ENCODE data around the gene HSPA12A. TPM values are rescaled to one million over a fixed set of nuclear protein-coding genes. Genes with fewer than 3 reads are reported as not detected.

HSPA12A gene
- polyA plus RNA-seq, 2 of the 4 experiments (the other 2 are of a cell fraction): 16.9 to 17.0 TPM

DNA sequence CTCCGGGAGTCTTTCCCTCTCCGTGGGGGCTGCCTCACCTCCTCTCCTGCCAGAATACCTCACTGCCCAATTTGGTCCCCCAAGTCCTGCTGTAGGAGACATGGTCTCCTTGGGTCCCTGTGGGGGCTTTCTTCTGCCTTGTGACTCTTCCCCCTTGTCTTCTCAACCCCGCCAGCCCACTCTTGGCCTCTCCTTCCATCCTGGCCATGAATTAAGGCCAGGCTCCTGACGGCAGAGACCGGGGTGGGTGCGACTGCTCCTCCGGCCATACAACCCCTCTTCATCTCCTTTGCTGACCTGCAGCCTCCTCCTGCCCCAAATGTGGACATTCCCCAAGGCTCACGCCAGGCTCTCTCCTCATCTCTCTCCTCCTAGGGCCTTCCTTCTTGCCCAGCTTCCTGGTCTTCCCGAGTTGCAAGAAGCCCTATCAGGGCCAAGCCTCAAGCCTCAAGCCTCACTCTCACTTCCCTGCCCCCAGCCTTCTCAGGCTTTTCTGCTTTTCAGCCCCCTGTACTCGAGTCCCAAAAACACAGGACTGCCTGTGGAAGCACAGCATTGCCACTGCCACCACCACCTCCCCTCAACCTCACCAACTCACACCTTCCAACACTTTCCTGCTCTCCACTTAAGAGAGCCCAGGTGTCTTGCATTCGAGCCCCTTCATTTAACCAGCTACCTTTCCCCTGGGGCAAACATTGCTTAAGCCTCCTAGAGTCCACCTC, 120.3 kb downstream of the HSPA12A start:
- WGBS (ENCODE audit: missing lambda C conversion rate): 57% methylated on average over 11 of the region's 11 CpGs
- ChIA-PET POLR2A (no interaction called here), CTCF (no interaction called here)
- ATAC-seq (no peak), FAIRE-seq (no peak), DNase-seq (ENCODE audit: low read depth in 1 of 2, low spot score in 1 of 2) (no peak)
- Histone ChIP-seq H3K27ac (no peak overlapping the region), H3K4me1 (no peaks in the 10 kb centered on the region), H3K4me2 (no peak overlapping the region), H3K4me3 (no peak overlapping the region), H3K9me3 (no peaks in the 10 kb centered on the region)
- no peak for TF ChIP-seq HOXA7 (CRISPR knock-in tag; IDR thresholded peaks at IDR 0.05)
- TF ChIP-seq BHLHE40 (IDR thresholded peaks at IDR 0.05; ENCODE audit: low read depth, low read length): no peak
- TF ChIP-seq, protein P1, sequence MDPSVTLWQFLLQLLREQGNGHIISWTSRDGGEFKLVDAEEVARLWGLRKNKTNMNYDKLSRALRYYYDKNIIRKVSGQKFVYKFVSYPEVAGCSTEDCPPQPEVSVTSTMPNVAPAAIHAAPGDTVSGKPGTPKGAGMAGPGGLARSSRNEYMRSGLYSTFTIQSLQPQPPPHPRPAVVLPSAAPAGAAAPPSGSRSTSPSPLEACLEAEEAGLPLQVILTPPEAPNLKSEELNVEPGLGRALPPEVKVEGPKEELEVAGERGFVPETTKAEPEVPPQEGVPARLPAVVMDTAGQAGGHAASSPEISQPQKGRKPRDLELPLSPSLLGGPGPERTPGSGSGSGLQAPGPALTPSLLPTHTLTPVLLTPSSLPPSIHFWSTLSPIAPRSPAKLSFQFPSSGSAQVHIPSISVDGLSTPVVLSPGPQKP (IDR thresholded peaks at IDR 0.05; ENCODE audit: low read depth, low read length): no peak
- TF ChIP-seq RFX5 (IDR thresholded peaks at IDR 0.05): no peak
- TF ChIP-seq TFCP2L1 (CRISPR knock-in tag; IDR thresholded peaks at IDR 0.05): no peak
- no peak for TF ChIP-seq MAZ (IDR thresholded peaks at IDR 0.05; ENCODE audit: borderline replicate concordance, low read depth, low read length)
- no peak for TF ChIP-seq HOXB13 (CRISPR knock-in tag; IDR thresholded peaks at IDR 0.05; ENCODE audit: low read depth)
- TF ChIP-seq, protein P2, sequence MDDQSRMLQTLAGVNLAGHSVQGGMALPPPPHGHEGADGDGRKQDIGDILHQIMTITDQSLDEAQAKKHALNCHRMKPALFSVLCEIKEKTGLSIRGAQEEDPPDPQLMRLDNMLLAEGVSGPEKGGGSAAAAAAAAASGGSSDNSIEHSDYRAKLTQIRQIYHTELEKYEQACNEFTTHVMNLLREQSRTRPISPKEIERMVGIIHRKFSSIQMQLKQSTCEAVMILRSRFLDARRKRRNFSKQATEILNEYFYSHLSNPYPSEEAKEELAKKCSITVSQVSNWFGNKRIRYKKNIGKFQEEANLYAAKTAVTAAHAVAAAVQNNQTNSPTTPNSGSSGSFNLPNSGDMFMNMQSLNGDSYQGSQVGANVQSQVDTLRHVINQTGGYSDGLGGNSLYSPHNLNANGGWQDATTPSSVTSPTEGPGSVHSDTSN (IDR thresholded peaks at IDR 0.05): no peak
- TF ChIP-seq CEBPB (IDR thresholded peaks at IDR 0.05): no peak
- no peak for TF ChIP-seq SREBF2 (IDR thresholded peaks at IDR 0.05)
- TF ChIP-seq RAD21 (conservative IDR thresholded peaks at IDR 0.05 in 1 of 2, IDR thresholded peaks at IDR 0.05 in 1 of 2): no peak

DNA sequence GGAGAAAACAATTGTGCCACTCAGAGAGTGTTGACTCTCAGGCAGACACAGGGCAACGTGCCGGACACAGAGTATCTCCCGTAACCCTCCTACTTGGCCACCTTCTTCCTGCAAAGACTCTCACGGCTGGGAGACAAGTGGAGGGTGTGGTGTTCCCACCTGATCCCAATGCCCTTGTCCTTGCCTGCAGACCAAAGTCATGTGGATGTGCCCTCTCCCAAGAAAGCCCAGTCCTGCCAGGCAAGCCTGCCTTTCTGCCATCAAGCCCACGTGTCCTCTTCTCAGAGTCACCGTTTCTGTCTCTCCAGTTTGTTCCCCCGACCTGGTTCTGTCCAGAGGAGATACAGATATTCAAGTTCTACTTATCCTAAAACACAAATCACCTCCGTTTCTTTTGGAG, 120.9 kb downstream of the HSPA12A start:
- no peak overlapping the region for H3K4me2 ChIP-seq
- FAIRE-seq (no peak), DNase-seq (ENCODE audit: low read depth in 1 of 2, low spot score in 1 of 2) (no peak), ATAC-seq (no peak)
- H3K9me3 ChIP-seq: no peaks in the 10 kb centered on the region
- H3K4me1 ChIP-seq: no peaks in the 10 kb centered on the region
- CTCF ChIA-PET: no interaction called here
- WGBS (ENCODE audit: missing lambda C conversion rate): 46% methylated on average over 8 of the region's 8 CpGs
- TF ChIP-seq HOXB5 (CRISPR knock-in tag; IDR thresholded peaks at IDR 0.05): no peak
- TF ChIP-seq, protein P3, sequence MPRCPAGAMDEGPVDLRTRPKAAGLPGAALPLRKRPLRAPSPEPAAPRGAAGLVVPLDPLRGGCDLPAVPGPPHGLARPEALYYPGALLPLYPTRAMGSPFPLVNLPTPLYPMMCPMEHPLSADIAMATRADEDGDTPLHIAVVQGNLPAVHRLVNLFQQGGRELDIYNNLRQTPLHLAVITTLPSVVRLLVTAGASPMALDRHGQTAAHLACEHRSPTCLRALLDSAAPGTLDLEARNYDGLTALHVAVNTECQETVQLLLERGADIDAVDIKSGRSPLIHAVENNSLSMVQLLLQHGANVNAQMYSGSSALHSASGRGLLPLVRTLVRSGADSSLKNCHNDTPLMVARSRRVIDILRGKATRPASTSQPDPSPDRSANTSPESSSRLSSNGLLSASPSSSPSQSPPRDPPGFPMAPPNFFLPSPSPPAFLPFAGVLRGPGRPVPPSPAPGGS (IDR thresholded peaks at IDR 0.05): no peak
- no peak for TF ChIP-seq CEBPB (IDR thresholded peaks at IDR 0.05)
- TF ChIP-seq KDM1A (IDR thresholded peaks at IDR 0.05; ENCODE audit: low read depth): no peak
- no peak for TF ChIP-seq FOSB (CRISPR knock-in tag; IDR thresholded peaks at IDR 0.05)
- no peak for TF ChIP-seq RARB (CRISPR knock-in tag; IDR thresholded peaks at IDR 0.05)
- no peak for TF ChIP-seq RAD21 (conservative IDR thresholded peaks at IDR 0.05 in 1 of 2, IDR thresholded peaks at IDR 0.05 in 1 of 2)
- TF ChIP-seq POLR2A (IDR thresholded peaks at IDR 0.05; ENCODE audit: low read length): no peak
- no peak for TF ChIP-seq ZSCAN20 (CRISPR knock-in tag; IDR thresholded peaks at IDR 0.05)
- TF ChIP-seq, protein P4, sequence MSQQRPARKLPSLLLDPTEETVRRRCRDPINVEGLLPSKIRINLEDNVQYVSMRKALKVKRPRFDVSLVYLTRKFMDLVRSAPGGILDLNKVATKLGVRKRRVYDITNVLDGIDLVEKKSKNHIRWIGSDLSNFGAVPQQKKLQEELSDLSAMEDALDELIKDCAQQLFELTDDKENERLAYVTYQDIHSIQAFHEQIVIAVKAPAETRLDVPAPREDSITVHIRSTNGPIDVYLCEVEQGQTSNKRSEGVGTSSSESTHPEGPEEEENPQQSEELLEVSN (IDR thresholded peaks at IDR 0.05; ENCODE audit: borderline replicate concordance, low read depth): no peak
- no peak for TF ChIP-seq TP53 (CRISPR knock-in tag; IDR thresholded peaks at IDR 0.05)
- TF ChIP-seq, protein P5, sequence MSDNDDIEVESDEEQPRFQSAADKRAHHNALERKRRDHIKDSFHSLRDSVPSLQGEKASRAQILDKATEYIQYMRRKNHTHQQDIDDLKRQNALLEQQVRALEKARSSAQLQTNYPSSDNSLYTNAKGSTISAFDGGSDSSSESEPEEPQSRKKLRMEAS (IDR thresholded peaks at IDR 0.05): no peak
- TF ChIP-seq, protein P1 (IDR thresholded peaks at IDR 0.05; ENCODE audit: low read depth, low read length): no peak
- no peak for TF ChIP-seq NFE2L2 (conservative IDR thresholded peaks at IDR 0.05; ENCODE audit: low read length)
- no peak for TF ChIP-seq POLR2AphosphoS2 (conservative IDR thresholded peaks at IDR 0.05; ENCODE audit: low read length)
- TF ChIP-seq BHLHE40 (IDR thresholded peaks at IDR 0.05; ENCODE audit: low read depth, low read length): no peak
- TF ChIP-seq JUNB (IDR thresholded peaks at IDR 0.05): no peak
- TF ChIP-seq, protein P6, sequence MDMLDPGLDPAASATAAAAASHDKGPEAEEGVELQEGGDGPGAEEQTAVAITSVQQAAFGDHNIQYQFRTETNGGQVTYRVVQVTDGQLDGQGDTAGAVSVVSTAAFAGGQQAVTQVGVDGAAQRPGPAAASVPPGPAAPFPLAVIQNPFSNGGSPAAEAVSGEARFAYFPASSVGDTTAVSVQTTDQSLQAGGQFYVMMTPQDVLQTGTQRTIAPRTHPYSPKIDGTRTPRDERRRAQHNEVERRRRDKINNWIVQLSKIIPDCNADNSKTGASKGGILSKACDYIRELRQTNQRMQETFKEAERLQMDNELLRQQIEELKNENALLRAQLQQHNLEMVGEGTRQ (IDR thresholded peaks at IDR 0.05): no peak
- H3K4me3 ChIP-seq: no peak overlapping the region
- POLR2A ChIA-PET: no interaction called here
- no peak overlapping the region for H3K27ac ChIP-seq
